OCI-LY7 (cell line): ENCODE results near the gene NIPBL. TPM values are rescaled to one million over a fixed set of nuclear protein-coding genes. Genes with fewer than 3 reads are reported as not detected.
"Not testable (repeated sequence)": the region's sequence is repeated elsewhere in the genome, so short reads cannot be mapped to it uniquely, and the experiment has no call there.

Experiments used
- BruUV-seq: library from RNA; stranded (reverse); fragments of 400-500 nt; replicated peaks from 2 replicates; lab custom pipeline; 2021; lab: Mats Ljungman, UMichigan
- CTCF ChIA-PET: fragments of 300-600 bp; sonication (Branson Sonifier 250); formaldehyde crosslinking; loops from one replicate; lab custom pipeline; 2022; ENCODE audit warnings: antibody characterized with exemption; ENCODE audit not compliant: unreplicated experiment; lab: Charles Lee
- POLR2A ChIA-PET: fragments of 300-600 bp; sonication (Branson Sonifier 250); formaldehyde crosslinking; loops from one replicate; lab custom pipeline; 2022; ENCODE audit warnings: antibody characterized with exemption; lab: Charles Lee
- DNase-seq: peaks from one replicate; pipeline ENCODE4 v3.0.0-alpha.2; 2015; ENCODE audit warnings: low spot score
- H2AFZ ChIP-seq: fragments of 200-600 bp; sonication (generic), shearing (Covaris generic); 2 replicates; pipeline ENCODE4 v1.6.1; 2014; ENCODE audit warnings: mild to moderate bottlenecking, antibody characterized with exemption, low read length, moderate library complexity
- H3K27ac ChIP-seq: fragments of 200-600 bp; sonication (generic); 2 replicates; pipeline ENCODE4 v1.5.1; 2014; ENCODE audit warnings: mixed run types, low read depth, mild to moderate bottlenecking, moderate library complexity, low read length, inconsistent platforms; ENCODE audit not compliant: poor library complexity, severe bottlenecking
- H3K36me3 ChIP-seq: fragments of 200-600 bp; sonication (generic); 2 replicates; pipeline ENCODE4 v1.6.1; 2014; ENCODE audit warnings: mild to moderate bottlenecking, antibody characterized with exemption, low read length, moderate library complexity, mixed read lengths; ENCODE audit not compliant: insufficient read depth
- H3K4me1 ChIP-seq: fragments of 200-600 bp; sonication (generic); 2 replicates; pipeline ENCODE4 v1.5.1; 2014; ENCODE audit warnings: mild to moderate bottlenecking, low read length; ENCODE audit not compliant: insufficient read depth, poor library complexity, severe bottlenecking
- H3K4me2 ChIP-seq: fragments of 200-600 bp; sonication (generic); 2 replicates; pipeline ENCODE4 v1.6.1; 2014; ENCODE audit warnings: mild to moderate bottlenecking, low read length
- H3K4me3 ChIP-seq: fragments of 200-600 bp; sonication (generic); 2 replicates; pipeline ENCODE4 v1.5.1; 2014; ENCODE audit warnings: mild to moderate bottlenecking, low read depth, low read length; ENCODE audit not compliant: poor library complexity, severe bottlenecking
- H3K79me2 ChIP-seq: fragments of 200-600 bp; sonication (generic); 2 replicates; pipeline ENCODE4 v1.6.1; 2016; ENCODE audit warnings: low read depth, mild to moderate bottlenecking, low read length, moderate library complexity, mixed read lengths; ENCODE audit not compliant: insufficient read depth
- H3K9me2 ChIP-seq: fragments of 200-600 bp; sonication (generic); 2 replicates; pipeline ENCODE4 v1.6.1; 2016; ENCODE audit warnings: mild to moderate bottlenecking, low read length, mixed read lengths; ENCODE audit not compliant: insufficient read depth
- H3K9me3 ChIP-seq: fragments of 200-600 bp; sonication (generic); 2 replicates; pipeline ENCODE4 v1.6.1; 2014; ENCODE audit warnings: mild to moderate bottlenecking, mixed run types, low read length, mixed read lengths
- H4K20me1 ChIP-seq: fragments of 200-600 bp; sonication (generic); 2 replicates; pipeline ENCODE4 v1.6.1; 2014; ENCODE audit warnings: mild to moderate bottlenecking, antibody characterized with exemption, low read length, moderate library complexity, mixed read lengths; ENCODE audit not compliant: insufficient read depth
- CTCF ChIP-seq: fragments of 200-600 bp; sonication (generic); conservative IDR thresholded peaks from 2 replicates; pipeline ENCODE4 v1.5.1; 2014; ENCODE audit warnings: mild to moderate bottlenecking, antibody characterized with exemption, low read length, moderate library complexity, mixed read lengths
- EZH2phosphoT487 ChIP-seq: fragments of 200-600 bp; sonication (generic); IDR thresholded peaks from 2 replicates; pipeline ENCODE4 v1.6.1; 2018; ENCODE audit warnings: low read depth, borderline replicate concordance, mild to moderate bottlenecking, mixed run types, antibody characterized with exemption, low read length, moderate library complexity, mixed read lengths
- intact Hi-C: fragments of 100-400 bp; cut with micrococcal nuclease; formaldehyde crosslinking; loops from one replicate; pipeline ENCODE4 v1.10.0; 2022; ENCODE audit not compliant: unreplicated experiment
- total RNA-seq, 2 experiments: library from RNA; depleted of rRNA in 1 of 2; stranded (reverse); fragments of >200 nt in 1 of 2; shearing (Covaris generic) in 1 of 2; gene quantifications; 2 replicates each; pipeline ENCODE4 v1.2.3, GENCODE V29; 2014 to 2022

Gene NIPBL
- total RNA-seq, 2 experiments from 2014 or later: 24.9 to 56.1 TPM

GRCh38 chr5:37075399-37075950, 198.9 kb downstream of the NIPBL start:
- no peak overlapping the region for H2AFZ ChIP-seq
- H3K27ac ChIP-seq: no peak overlapping the region
- no peaks in the 10 kb centered on the region for H3K9me3 ChIP-seq
- DNase-seq: no peak
- no peaks in the 10 kb centered on the region for H3K36me3 ChIP-seq
- H3K4me1 ChIP-seq: no peaks in the 10 kb centered on the region
- no peaks in the 10 kb centered on the region for H3K79me2 ChIP-seq
- H4K20me1 ChIP-seq: no peaks in the 10 kb centered on the region
- no peak overlapping the region for H3K4me3 ChIP-seq
- TF ChIP-seq CTCF (no peak), EZH2phosphoT487 (no peak)
- intact Hi-C loops: no loop called here
- H3K4me2 ChIP-seq: no peak overlapping the region
- no peaks in the 10 kb centered on the region for H3K9me2 ChIP-seq
- no TSS peak for BruUV-seq
- ChIA-PET CTCF (no interaction called here), POLR2A (interaction anchor here (0.5 kb wide), 1 partner anchor 16 kb away, joined by 3 read pairs; no protein-coding TSS in a partner anchor)

GRCh38 chr5:37077146-37077545, 200.6 kb downstream of the NIPBL start:
- Histone ChIP-seq H3K9me2 (no peaks in the 10 kb centered on the region), H4K20me1 (no peaks in the 10 kb centered on the region), H3K27ac (no peak overlapping the region), H3K36me3 (no peaks in the 10 kb centered on the region), H2AFZ (no peak overlapping the region), H3K9me3 (no peaks in the 10 kb centered on the region), H3K79me2 (no peaks in the 10 kb centered on the region), H3K4me1 (no peaks in the 10 kb centered on the region), H3K4me2 (no peak overlapping the region), H3K4me3 (no peak overlapping the region)
- no peak for TF ChIP-seq CTCF
- POLR2A ChIA-PET: interaction anchor here (0.8 kb wide), 1 partner anchor 338 kb away, joined by 4 read pairs; no protein-coding TSS in a partner anchor
- CTCF ChIA-PET: no interaction called here
- DNase-seq: no peak
- intact Hi-C loops: no loop called here
- no TSS peak for BruUV-seq

- CTCF ChIA-PET: no interaction called here
- Histone ChIP-seq H3K4me2 (no peak overlapping the region), H3K4me1 (no peaks in the 10 kb centered on the region), H3K79me2 (no peaks in the 10 kb centered on the region), H4K20me1 (no peaks in the 10 kb centered on the region), H3K9me2 (no peaks in the 10 kb centered on the region), H3K36me3 (no peaks in the 10 kb centered on the region), H3K27ac (no peak overlapping the region), H3K4me3 (no peak overlapping the region), H2AFZ (no peak overlapping the region), H3K9me3 (no peaks in the 10 kb centered on the region)
- POLR2A ChIA-PET: interaction anchor here (0.7 to 0.9 kb wide), 2 partner anchors 23 to 1320 kb away, joined by 3 read pairs; no protein-coding TSS in a partner anchor
- no peak for TF ChIP-seq CTCF
- intact Hi-C loops: no loop called here
- DNase-seq: no peak
- no TSS peak for BruUV-seq
Observed at GRCh38 chr5:37080697-37081096, 204.1 kb downstream of the NIPBL start.

- H2AFZ ChIP-seq, H4K20me1 ChIP-seq, BruUV-seq, intact Hi-C loops, H3K36me3 ChIP-seq, H3K27ac ChIP-seq, DNase-seq, H3K9me3 ChIP-seq, H3K79me2 ChIP-seq, CTCF ChIA-PET, H3K4me2 ChIP-seq, H3K4me1 ChIP-seq, H3K9me2 ChIP-seq, H3K4me3 ChIP-seq, POLR2A ChIA-PET: not testable (repeated sequence)
Observed at GRCh38 chr5:37082977-37083376, 206.4 kb downstream of the NIPBL start.
